Smooth muscle cell (in vitro differentiated cells): Measurements from ENCODE around the gene TGM1. TPM values are rescaled to one million over a fixed set of nuclear protein-coding genes. Genes with fewer than 3 reads are reported as not detected.

ENCODE experiments used
- DNase-seq: peaks from one replicate; lab custom pipeline; 2025; ENCODE audit not compliant: unreplicated experiment; lab: John Stamatoyannopoulos, UW
- H2AFZ ChIP-seq: fragments of 200-600 bp; sonication (generic); 2 replicates; pipeline ENCODE4 v1.6.0; 2016; ENCODE audit warnings: antibody characterized with exemption, low read depth, mild to moderate bottlenecking
- H3F3A ChIP-seq: fragments of 200-600 bp; sonication (generic); 2 replicates; pipeline ENCODE4 v1.6.0; 2017; ENCODE audit warnings: antibody characterized with exemption, low read depth
- H3K27ac ChIP-seq: fragments of 200-600 bp; sonication (generic); 2 replicates; pipeline ENCODE4 v1.5.1; 2016; ENCODE audit warnings: low read depth, mild to moderate bottlenecking
- H3K27me3 ChIP-seq: fragments of 200-600 bp; sonication (generic); 2 replicates; pipeline ENCODE4 v1.6.1; 2016; ENCODE audit warnings: low read depth, mild to moderate bottlenecking
- H3K36me3 ChIP-seq: fragments of 200-600 bp; sonication (generic); 2 replicates; pipeline ENCODE4 v1.5.1; 2016; ENCODE audit warnings: low read depth
- H3K4me1 ChIP-seq: fragments of 200-600 bp; sonication (generic); 2 replicates; pipeline ENCODE4 v1.5.1; 2016; ENCODE audit warnings: low read depth
- H3K4me2 ChIP-seq: fragments of 200-600 bp; sonication (generic); 2 replicates; pipeline ENCODE4 v1.6.0; 2016; ENCODE audit warnings: mild to moderate bottlenecking
- H3K4me3 ChIP-seq: fragments of 200-600 bp; sonication (generic); 2 replicates; pipeline ENCODE4 v1.5.1; 2016; ENCODE audit warnings: mild to moderate bottlenecking
- H3K79me2 ChIP-seq: fragments of 200-600 bp; sonication (generic); 2 replicates; pipeline ENCODE4 v1.6.0; 2016; ENCODE audit warnings: low read depth, mild to moderate bottlenecking
- H3K9ac ChIP-seq: fragments of 200-600 bp; sonication (generic); 2 replicates; pipeline ENCODE4 v1.6.0; 2016; ENCODE audit warnings: low read depth
- H3K9me3 ChIP-seq: fragments of 200-600 bp; sonication (generic); replicated peaks from 2 replicates; pipeline ENCODE4 v1.5.1; 2016; ENCODE audit warnings: low read depth
- H4K20me1 ChIP-seq: fragments of 200-600 bp; sonication (generic); 2 replicates; pipeline ENCODE4 v1.6.0; 2016; ENCODE audit warnings: low read depth
- WGBS: methylation state at CpG from one replicate; pipeline ENCODE4 v1.1.7; 2016; ENCODE audit warnings: low lambda C conversion rate; 5-methylcytosine and 5-hydroxymethylcytosine counted together
- polyA plus RNA-seq: library from polyadenylated mRNA; unstranded; fragments of >200 nt; fragmentation: Nextera tagmentation; extraction: Ambion mirVana; gene quantifications from 2 replicates; pipeline ENCODE4 v1.2.1, GENCODE V29; 2016
- total RNA-seq: library from RNA; depleted of rRNA; stranded (reverse); fragments of >200 nt; gene quantifications from 2 replicates; pipeline ENCODE4 v1.2.3, GENCODE V29; 2014
- TF ChIP-seq, protein P1 (sequence below): fragments of 200-600 bp; sonication (generic); IDR thresholded peaks from 2 replicates; pipeline ENCODE4 v1.5.1; 2017; ENCODE audit warnings: borderline replicate concordance, mild to moderate bottlenecking, antibody characterized with exemption; ENCODE audit not compliant: insufficient read depth, poor library complexity, severe bottlenecking

TGM1 gene
- total and polyA plus RNA-seq, 2 experiments from 2014 or later, result 1.6 to 13.6 TPM

DNA sequence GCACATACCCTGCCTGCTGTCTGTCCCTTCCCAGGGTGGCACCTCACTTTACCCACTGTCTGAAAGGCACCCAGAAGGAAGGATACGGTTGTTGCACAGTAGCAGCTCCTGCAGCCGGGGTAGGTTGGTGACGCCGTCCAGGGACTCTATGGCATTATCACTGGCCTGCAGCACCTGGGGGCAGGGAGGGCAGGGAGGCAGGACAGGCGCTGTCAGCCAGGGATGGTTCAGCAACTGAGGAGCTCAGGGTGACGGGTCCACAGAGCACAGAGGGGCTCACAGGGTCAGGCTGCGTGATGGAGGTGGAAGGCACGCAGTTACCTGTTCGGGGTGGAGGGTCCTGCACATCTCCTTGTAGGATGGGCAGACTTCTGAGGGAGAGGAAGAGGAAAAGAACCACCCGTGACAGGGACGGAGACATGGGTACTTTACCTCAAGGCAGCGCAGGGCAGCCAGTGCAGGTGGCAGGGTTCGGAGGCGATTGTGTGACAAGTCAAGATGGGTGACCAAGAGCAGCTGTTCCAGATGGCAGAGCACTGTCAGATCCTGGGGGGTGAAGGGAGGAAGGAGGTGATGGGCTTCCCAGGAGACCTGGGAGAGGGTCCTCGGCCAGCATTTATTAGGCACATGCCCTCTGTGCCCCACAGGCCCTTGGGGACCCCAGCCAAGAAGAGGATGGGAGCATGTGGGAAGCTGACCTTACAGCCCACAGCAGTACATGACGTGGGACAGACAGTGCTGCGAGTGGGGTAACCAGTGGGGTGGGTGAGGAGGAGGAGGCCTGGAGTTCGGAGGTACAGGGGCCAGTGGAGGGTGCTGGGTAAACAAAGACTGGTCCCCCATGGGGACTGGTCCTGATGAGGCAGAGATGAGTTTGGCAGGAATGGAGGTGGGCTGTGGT, 3.6 kb upstream of the TGM1 start:
- H3K4me1 ChIP-seq, result no peaks in the 10 kb centered on the region
- TF ChIP-seq, protein P1, sequence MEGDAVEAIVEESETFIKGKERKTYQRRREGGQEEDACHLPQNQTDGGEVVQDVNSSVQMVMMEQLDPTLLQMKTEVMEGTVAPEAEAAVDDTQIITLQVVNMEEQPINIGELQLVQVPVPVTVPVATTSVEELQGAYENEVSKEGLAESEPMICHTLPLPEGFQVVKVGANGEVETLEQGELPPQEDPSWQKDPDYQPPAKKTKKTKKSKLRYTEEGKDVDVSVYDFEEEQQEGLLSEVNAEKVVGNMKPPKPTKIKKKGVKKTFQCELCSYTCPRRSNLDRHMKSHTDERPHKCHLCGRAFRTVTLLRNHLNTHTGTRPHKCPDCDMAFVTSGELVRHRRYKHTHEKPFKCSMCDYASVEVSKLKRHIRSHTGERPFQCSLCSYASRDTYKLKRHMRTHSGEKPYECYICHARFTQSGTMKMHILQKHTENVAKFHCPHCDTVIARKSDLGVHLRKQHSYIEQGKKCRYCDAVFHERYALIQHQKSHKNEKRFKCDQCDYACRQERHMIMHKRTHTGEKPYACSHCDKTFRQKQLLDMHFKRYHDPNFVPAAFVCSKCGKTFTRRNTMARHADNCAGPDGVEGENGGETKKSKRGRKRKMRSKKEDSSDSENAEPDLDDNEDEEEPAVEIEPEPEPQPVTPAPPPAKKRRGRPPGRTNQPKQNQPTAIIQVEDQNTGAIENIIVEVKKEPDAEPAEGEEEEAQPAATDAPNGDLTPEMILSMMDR, result no peak
- H3K79me2 ChIP-seq, result no peaks in the 10 kb centered on the region
- no peaks in the 10 kb centered on the region for H3K9me3 ChIP-seq
- H3K27me3 ChIP-seq, result no peaks in the 10 kb centered on the region
- no peak overlapping the region for H3K9ac ChIP-seq
- H4K20me1 ChIP-seq, result no peaks in the 10 kb centered on the region
- H3K36me3 ChIP-seq, result no peaks in the 10 kb centered on the region
- no peak overlapping the region for H3K4me3 ChIP-seq
- H2AFZ ChIP-seq, result no peak overlapping the region
- DNase-seq, result no peak
- no peak overlapping the region for H3K27ac ChIP-seq
- no peak overlapping the region for H3K4me2 ChIP-seq
- WGBS, result 89% methylated on average over 18 of the region's 18 CpGs
- H3F3A ChIP-seq, result no peaks in the 10 kb centered on the region

DNA sequence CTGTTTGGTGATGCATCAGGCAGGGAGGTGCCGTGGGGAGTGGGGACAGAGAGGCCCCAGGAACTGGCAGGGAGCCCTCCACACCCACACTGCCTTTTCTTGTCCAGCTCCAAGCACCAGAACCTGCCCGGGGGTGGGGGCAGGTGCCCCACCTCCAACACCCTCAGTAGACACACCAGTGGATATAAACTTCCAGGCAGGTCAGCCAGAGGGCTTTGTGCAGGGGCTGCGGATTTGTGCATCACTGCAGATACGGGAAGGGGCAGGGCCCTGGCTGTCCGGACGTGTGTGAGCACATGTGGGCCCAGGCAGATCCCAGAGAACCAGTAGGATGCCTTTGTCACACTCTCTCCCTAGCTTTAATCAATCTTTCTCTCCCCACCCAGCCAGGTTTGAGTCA, 1.3 kb upstream of the TGM1 start:
- Histone ChIP-seq H2AFZ (no peak overlapping the region), H3F3A (no peaks in the 10 kb centered on the region), H3K36me3 (no peaks in the 10 kb centered on the region), H3K27me3 (no peaks in the 10 kb centered on the region), H3K4me1 (no peaks in the 10 kb centered on the region), H4K20me1 (no peaks in the 10 kb centered on the region), H3K27ac (peak overlapping the region; percentile 63), H3K9ac (no peak overlapping the region), H3K4me2 (no peak overlapping the region), H3K79me2 (no peaks in the 10 kb centered on the region), H3K9me3 (no peaks in the 10 kb centered on the region), H3K4me3 (no peak overlapping the region)
- TF ChIP-seq, protein P1, result no peak
- WGBS, result 70% methylated on average over 6 of the region's 6 CpGs
- DNase-seq, result no peak

DNA sequence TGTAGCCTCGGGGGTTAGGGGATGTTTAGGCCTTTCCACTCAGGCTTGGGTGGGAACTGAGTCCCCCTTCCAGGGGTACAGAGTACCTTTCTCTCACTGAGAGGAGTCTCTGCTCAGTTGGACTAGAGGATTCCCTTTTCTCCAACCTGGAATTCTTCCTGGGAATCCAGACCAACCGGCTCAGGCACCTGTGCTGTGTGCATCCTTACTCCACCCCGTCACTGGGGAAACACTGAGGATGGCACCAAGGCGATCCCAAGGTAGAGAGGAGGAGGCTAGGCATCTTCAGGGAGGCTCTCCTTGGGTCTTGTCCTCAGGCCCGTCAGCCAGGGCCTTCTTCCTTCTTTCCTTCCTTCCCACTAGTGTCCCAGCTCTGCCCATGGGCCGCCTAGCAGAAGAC, 871 bp upstream of the TGM1 start:
- no peaks in the 10 kb centered on the region for H4K20me1 ChIP-seq
- DNase-seq, result no peak
- H3K4me2 ChIP-seq, result no peak overlapping the region
- no peak overlapping the region for H3K9ac ChIP-seq
- H3K36me3 ChIP-seq, result no peaks in the 10 kb centered on the region
- TF ChIP-seq, protein P1, result no peak
- 56% methylated on average over 6 of the region's 6 CpGs for WGBS
- H3K27ac ChIP-seq, result peak overlapping the region; percentile 63
- H3K27me3 ChIP-seq, result no peaks in the 10 kb centered on the region
- H3K4me3 ChIP-seq, result no peak overlapping the region
- no peak overlapping the region for H2AFZ ChIP-seq
- H3K9me3 ChIP-seq, result no peaks in the 10 kb centered on the region
- no peaks in the 10 kb centered on the region for H3K4me1 ChIP-seq
- H3K79me2 ChIP-seq, result no peaks in the 10 kb centered on the region
- H3F3A ChIP-seq, result no peaks in the 10 kb centered on the region

DNA sequence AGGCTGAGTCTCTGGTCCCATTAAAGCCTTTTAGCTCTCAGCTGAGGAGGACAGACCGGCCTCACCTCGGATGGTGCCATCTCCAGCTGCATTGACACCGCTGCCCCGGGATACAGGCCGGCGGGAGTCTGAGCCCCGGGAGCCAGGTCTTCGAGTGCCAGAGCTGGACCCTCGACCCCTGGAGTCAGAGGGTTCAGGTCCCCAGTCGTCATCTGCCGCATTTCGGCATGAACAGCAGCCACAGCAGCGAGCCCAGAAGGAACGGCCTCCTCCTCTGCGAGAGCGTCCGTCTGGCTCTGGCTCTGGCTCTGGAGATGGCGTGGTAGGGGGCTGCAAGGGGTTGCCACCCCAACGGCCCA, 1.0 kb downstream of the TGM1 start:
- WGBS, result 94% methylated on average over 19 of the region's 19 CpGs
- TF ChIP-seq, protein P1, result no peak

More for the DNA sequence above, 1.0 kb downstream of the TGM1 start:
- DNase-seq, result no peak
- H3K4me3 ChIP-seq, result no peak overlapping the region
- no peaks in the 10 kb centered on the region for H4K20me1 ChIP-seq
- H3K4me1 ChIP-seq, result no peaks in the 10 kb centered on the region
- no peaks in the 10 kb centered on the region for H3K27me3 ChIP-seq
- no peaks in the 10 kb centered on the region for H3K9me3 ChIP-seq
- no peaks in the 10 kb centered on the region for H3K79me2 ChIP-seq
- H2AFZ ChIP-seq, result no peak overlapping the region
- H3K9ac ChIP-seq, result no peak overlapping the region
- H3F3A ChIP-seq, result no peaks in the 10 kb centered on the region
- no peak overlapping the region for H3K4me2 ChIP-seq
- H3K36me3 ChIP-seq, result no peaks in the 10 kb centered on the region
- no peak overlapping the region for H3K27ac ChIP-seq
